ENCODE data around the gene WSCD1. TPM values are rescaled to one million over a fixed set of nuclear protein-coding genes. Genes with fewer than 3 reads are reported as not detected.

The WSCD1 gene
- total and polyA plus RNA-seq, 2 donors (not counting 3 experiments of a cell fraction or from before 2014, with no cell fraction given): 21.5 to 49.4 TPM

DNA sequence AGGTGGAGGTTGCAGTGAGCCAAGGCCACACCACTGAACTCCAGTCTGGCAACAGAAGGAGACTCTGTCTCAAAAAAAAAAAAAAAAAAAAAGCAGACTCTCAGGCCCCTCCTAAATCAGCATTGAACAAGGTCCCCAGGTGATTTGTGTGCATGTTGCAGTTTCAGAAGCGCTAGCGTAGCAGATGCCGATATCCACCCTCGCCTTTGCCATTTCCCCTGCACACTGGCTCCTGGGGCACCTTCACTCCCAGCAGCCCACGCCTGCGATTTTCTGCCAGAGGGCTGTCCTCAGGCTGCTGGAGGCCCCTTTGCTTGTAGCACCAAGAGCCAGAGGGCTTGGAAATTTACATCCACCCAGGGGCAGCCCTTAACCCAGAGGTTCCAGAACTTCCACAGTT, 95.6 kb downstream of the WSCD1 start:
- Histone ChIP-seq H3K9me3 (replicated peaks; ENCODE audit: control insufficient read depth, insufficient read depth, low read length) (no peaks in the 10 kb centered on the region), H3K9ac (replicated peaks; ENCODE audit: extremely low read depth, insufficient read depth, low read length) (no peak overlapping the region), H3K79me2 (ENCODE audit: control insufficient read depth, insufficient read depth, low read length) (no peaks in the 10 kb centered on the region), H2AFZ (ENCODE audit: low read depth, low read length) (no peak overlapping the region), H3K9me1 (replicated peaks; ENCODE audit: control insufficient read depth, extremely low read depth, insufficient read depth, low read length) (no peaks in the 10 kb centered on the region), H3K27ac (ENCODE audit: insufficient read depth, low read depth, low read length) (no peak overlapping the region), H3K4me2 (ENCODE audit: insufficient read depth, low read length) (no peak overlapping the region), H3K4me3 (replicated peaks in 1 of 3; ENCODE audit: insufficient read depth in 1 of 3, low read depth in 1 of 3, low read length in 3 of 3) (no peak overlapping the region), H3K27me3 (ENCODE audit: control insufficient read depth in 2 of 2, insufficient read depth in 2 of 2, low read length in 2 of 2) (no peaks in the 10 kb centered on the region), H3K4me1 (ENCODE audit: control insufficient read depth, extremely low read depth, insufficient read depth, low read length) (peaks cover 4% of the 10 kb centered on the region), H3K36me3 (ENCODE audit: control insufficient read depth in 2 of 2, extremely low read depth in 1 of 2, insufficient read depth in 2 of 2, low read length in 2 of 2) (no peaks in the 10 kb centered on the region), H4K20me1 (replicated peaks; ENCODE audit: control insufficient read depth, extremely low read depth, insufficient read depth, low read length) (no peaks in the 10 kb centered on the region)
- FAIRE-seq: no peak
- ChIA-PET CTCF (no interaction called here), POLR2A (no interaction called here)
- no TSS peak for BruUV-seq (replicated peaks)
- TF ChIP-seq FOS (IDR thresholded peaks at IDR 0.05; ENCODE audit: borderline replicate concordance, insufficient read depth, low read length): no peak
- no peak for TF ChIP-seq EZH2 (IDR thresholded peaks at IDR 0.05; ENCODE audit: borderline replicate concordance, low read depth, low read length, severe bottlenecking)
- TF ChIP-seq JUN (IDR thresholded peaks at IDR 0.05; ENCODE audit: borderline replicate concordance, insufficient read depth, insufficient read length, low read depth): no peak
- no peak for TF ChIP-seq POLR2A (IDR thresholded peaks at IDR 0.05; ENCODE audit: low read depth, low read length)
- no peak for TF ChIP-seq MYC (IDR thresholded peaks at IDR 0.05; ENCODE audit: low read depth, low read length)
- no peak for TF ChIP-seq GATA2 (IDR thresholded peaks at IDR 0.05; ENCODE audit: insufficient read depth, insufficient read length, low read depth, low read length)
- TF ChIP-seq, protein P1, sequence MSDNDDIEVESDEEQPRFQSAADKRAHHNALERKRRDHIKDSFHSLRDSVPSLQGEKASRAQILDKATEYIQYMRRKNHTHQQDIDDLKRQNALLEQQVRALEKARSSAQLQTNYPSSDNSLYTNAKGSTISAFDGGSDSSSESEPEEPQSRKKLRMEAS (IDR thresholded peaks at IDR 0.05; ENCODE audit: insufficient read depth, insufficient read length): no peak
- TF ChIP-seq POLR2AphosphoS5 (IDR thresholded peaks at IDR 0.05; ENCODE audit: insufficient read depth, low read depth, low read length): no peak
- TF ChIP-seq, protein P2, sequence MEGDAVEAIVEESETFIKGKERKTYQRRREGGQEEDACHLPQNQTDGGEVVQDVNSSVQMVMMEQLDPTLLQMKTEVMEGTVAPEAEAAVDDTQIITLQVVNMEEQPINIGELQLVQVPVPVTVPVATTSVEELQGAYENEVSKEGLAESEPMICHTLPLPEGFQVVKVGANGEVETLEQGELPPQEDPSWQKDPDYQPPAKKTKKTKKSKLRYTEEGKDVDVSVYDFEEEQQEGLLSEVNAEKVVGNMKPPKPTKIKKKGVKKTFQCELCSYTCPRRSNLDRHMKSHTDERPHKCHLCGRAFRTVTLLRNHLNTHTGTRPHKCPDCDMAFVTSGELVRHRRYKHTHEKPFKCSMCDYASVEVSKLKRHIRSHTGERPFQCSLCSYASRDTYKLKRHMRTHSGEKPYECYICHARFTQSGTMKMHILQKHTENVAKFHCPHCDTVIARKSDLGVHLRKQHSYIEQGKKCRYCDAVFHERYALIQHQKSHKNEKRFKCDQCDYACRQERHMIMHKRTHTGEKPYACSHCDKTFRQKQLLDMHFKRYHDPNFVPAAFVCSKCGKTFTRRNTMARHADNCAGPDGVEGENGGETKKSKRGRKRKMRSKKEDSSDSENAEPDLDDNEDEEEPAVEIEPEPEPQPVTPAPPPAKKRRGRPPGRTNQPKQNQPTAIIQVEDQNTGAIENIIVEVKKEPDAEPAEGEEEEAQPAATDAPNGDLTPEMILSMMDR (IDR thresholded peaks at IDR 0.05; ENCODE audit: extremely low read depth in 1 of 2, insufficient read depth in 1 of 2, low read depth in 1 of 2, low read length in 2 of 2): no peak
- dilution Hi-C loops (cut with MboI; ENCODE audit: extremely low pct_ligation_motif_present, low sequenced_read_pairs): no loop called here
- intact Hi-C loops (cut with micrococcal nuclease): no loop called here
- DNase-seq (ENCODE audit: low read depth, low spot score): no peak

All from endothelial cell of umbilical vein (primary cell).